Measurements from ENCODE around the gene DGKG.

DGKG gene

DNA sequence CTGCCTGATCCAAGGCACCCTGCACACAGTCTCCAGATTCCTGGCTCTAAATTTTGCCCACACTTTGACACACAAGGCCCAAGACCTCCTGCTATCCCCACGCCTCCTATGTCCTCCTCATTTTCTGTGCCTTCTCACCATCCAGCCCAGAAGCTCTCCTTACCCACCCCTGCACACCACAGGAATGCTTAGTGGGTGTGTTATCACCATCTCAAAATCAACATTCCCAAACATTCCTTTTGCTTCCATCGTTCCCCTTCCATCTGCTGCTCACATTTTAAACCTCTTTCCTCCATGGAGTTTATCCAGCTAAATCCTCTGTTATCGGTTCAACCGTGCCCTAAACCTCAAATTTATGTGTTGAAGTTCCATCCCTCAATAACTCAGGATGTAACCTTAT lies 43.9 kb downstream of the DGKG start:
- DNase-seq (ENCODE audit: low read depth, low spot score): no peak

DNA sequence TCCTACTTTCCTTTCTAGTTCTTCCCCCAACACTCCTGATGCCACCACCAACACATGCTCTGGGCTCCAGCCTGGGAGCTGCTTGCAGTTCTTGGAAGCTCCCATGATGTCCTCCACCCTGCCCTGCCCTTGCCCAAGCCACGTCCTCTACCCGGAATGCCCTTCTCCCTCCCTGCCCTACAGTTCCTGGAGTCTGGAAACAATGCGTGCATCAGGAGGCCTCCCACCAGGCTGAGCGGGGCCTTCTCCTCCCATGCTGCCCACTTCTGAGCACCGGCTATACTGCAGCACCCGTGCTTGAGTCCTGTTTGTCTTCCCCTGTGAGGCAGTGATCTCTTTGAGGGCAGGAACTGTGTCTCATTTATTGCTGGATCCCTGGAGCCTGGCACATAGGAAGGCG lies 44.6 kb downstream of the DGKG start:
- DNase-seq (ENCODE audit: low read depth, low spot score): no peak

DNA sequence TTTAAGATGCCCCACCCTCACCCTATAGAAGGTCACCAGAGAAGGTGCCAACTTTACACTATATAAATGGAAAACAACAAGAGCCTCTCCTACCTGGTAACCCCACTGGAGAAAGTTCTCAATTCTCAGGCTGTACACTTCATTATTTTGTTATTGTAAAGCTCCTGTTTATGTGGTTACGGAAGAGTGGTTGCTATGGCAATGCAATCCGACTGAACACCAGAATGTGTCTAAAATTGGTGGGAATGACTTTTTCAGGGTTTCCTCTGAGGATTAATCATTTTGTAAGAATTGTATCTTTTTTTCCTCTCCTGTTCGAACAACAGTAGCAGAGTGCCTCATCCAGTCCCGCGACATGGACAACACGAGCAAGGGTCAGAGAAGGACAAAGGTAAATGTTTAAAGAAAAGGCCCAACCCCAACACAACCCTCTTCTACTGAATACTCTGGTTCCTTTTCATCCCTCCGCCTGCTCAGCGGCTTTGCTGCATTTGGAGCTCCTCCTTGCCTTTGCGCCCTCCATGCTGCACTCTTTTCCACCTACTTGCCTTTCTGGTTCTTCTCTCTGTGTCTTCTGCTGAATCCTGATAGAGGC lies 45.3 kb downstream of the DGKG start:
- no peak for DNase-seq (ENCODE audit: low read depth, low spot score)

DNA sequence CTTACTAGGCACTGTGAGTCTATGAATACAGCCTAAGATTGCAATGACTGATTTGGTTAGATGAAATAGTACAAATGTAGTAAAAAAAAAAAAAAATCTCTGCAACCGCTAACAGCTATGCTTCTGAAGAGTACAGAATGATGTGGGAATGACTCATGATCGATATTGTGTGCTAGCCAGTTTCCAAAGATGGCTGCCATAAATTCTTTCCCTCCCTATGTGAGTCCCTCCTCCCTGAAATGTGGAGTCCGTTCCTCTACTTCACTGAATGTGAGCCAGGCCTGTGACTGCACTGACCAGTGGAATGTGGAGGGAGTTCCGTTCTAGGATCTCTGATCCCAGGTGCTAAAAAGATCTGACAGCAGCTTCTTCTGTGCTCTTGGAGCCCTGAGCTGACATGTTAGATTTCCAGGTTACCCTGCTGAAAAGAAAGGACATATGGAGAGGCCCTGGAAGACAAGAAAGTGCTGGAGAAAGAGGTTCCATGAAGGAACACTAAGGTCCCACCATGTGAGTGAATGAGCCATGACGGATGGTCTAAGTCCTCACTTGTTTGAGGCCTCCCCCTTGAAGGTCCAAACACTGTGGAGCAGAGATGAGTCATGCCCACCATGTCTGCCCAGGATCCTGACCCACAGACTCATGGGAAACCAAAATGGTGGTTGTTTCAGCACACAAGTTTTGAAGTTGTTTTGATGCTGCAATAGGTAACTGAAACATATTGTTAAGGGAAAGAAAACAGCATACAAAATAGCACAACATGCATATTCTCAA lies 46.3 kb downstream of the DGKG start:
- DNase-seq (ENCODE audit: low read depth, low spot score): no peak

DNA sequence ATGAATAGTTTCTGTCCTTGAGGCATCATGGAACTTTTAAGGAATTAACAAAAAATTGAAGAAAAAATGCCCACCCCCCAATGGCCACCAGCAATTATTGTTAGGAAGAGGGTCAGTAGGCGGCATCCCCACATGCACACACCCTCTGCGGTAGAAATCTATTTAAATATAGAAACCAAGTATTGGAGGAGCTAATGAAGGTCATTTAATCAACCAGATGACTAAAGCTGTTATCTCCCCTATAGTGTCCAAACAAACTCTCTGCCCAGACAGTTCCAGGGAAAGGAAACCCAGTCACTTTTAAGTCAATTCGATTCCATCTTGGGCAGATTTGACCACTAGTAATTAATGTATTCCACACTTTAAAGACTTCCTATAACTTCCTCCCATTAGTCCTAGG lies 47.1 kb downstream of the DGKG start:
- DNase-seq (ENCODE audit: low read depth, low spot score): no peak

DNA sequence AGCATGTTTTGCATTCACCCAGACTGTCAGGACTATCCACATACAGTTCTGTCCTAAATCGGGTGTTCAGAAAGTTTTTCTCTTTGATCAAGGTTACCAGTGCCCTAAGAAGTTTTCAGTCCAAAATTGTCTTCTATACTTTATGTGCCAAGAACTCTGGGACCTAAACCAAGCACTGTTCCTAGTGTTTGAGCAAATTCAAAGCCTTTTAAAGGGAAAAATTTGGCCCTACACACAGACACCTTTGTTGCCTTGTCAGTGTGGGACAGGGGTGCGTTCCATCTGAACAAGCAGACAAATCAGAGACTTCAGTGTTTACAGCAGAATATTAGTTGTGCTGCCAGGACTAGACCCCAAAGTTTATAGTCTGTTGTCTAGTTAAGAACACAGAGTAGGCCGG lies 50.6 kb downstream of the DGKG start:
- DNase-seq (ENCODE audit: low read depth, low spot score): no peak

DNA sequence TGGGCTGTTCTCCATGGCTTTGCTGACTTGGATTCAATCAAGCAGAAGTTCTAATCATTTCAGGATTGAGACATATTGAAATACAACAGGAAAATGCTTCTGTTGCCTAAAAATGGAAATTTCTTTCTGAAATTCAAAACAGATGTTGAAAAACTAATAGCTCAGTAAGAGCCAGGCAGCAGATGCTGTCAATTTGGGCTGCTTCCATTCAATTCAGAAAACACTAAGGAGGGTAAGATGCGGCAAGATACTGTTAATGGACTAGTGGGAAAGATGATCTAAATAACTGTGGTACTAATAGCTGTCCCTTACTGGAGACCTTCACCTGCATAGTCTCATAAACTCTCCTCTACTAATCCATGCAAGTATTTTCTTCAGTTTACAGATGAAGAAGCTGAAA lies 53.5 kb downstream of the DGKG start:
- no peak for DNase-seq (ENCODE audit: low read depth, low spot score)

DNA sequence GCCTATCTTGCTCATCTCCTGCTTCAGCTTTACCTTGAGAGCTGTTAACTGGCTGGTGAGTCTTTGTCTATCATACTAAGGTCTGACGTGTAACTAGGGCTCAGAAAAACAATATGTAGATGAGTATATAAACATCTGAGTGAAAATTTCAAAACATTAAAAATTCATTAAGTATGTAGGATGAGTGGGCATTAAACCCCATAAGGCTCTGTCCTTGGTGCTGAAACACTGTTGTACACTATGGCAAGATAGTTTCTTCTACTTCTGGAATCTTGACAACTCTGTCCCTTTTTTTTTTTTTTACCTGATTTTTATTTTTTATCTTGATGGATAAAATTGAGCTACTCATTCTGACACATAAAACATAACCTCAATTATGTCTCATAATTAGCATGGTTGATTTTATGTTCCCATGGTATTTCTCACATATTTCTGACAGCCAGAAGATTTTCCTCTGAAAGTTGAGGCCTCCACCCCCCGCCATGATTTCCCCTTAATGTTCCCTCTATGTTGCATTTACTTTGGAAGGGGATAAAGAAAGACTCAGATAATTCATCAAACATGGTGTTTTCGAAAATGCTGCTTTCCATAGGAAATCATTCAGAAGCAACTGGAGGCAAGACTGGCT lies 54.3 kb downstream of the DGKG start:
- no peak for DNase-seq (ENCODE audit: low read depth, low spot score)

DNA sequence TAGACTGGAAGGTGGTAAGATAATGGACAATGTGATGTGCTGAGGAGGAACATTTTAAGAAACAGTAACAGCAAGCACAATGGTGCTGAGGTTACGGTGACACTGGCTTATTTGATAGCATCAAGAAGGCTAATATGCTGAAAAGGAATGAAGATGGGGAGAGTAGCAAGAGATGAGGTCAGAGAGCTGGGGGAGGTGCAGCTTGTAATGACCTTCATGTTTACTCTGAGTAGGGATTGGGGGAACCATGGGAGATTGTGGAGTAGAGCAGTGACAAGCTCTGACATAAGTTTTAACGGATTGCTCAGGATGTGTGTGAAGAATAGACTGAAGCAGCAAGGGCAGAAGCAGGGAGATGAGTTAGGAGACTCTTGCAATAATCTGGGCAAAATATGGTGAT lies 56.7 kb downstream of the DGKG start:
- no peak for DNase-seq (ENCODE audit: low read depth, low spot score)

DNA sequence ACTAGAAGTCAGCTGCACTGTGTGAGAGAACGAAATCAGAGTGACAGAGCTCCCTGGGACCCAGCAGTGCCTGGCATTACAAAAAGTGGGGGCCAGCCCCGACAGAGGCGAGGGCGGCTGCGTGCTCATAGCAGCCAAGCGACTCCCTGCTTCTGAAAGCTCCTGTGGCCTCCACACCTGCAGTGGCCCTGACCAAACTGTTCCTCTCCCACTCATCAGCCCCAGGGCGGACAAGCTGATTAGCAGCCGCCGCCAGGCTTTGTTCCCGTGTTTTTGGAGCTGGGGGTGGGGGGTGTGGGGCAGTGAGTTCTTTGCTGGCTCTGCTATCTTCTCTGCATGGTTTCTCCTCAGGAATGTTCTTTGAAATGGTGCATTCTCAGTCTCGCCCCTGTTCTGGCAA lies 58.1 kb downstream of the DGKG start:
- DNase-seq (ENCODE audit: low read depth, low spot score): peak; percentile 78

DNA sequence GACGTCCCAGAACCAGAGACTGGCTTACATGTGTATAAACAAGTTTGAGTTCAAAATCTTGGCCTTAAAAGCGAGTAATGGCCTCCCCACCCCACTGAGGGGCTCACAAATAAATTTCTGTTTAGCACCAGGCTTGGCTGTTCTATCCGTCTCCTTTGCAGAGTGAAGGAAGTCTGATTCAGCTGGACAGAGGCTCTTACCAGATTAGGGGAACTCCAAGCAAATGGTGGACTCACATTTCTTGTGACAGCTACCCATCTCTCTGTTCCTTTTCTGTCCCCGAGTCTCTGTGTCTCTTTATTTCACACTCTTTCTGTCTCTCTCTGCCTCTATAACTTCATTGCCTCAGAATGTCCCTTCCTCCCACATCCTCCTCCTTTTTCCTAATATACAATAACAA lies 62.7 kb downstream of the DGKG start:
- no peak for DNase-seq (ENCODE audit: low read depth, low spot score)

DNA sequence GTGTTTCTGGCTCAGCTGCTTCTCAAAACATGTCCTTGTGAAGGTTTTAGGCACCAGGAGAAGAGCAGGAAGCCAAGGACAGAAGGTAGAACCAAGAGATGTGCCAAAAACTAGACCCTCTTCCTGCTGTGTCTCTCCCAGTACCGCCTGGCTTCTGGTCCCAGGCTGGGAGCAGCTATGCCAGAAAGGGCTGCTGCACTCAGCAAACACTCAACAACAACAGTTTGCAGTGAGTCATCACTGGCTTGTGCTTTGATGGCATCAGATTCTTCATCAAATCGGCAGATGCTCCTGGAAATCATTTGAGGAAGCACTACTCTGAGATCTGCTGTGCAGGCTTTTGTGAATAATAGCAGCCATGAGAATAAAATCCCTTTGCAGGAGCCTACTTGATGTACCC lies 63.2 kb downstream of the DGKG start:
- DNase-seq (ENCODE audit: low read depth, low spot score): no peak

DNA sequence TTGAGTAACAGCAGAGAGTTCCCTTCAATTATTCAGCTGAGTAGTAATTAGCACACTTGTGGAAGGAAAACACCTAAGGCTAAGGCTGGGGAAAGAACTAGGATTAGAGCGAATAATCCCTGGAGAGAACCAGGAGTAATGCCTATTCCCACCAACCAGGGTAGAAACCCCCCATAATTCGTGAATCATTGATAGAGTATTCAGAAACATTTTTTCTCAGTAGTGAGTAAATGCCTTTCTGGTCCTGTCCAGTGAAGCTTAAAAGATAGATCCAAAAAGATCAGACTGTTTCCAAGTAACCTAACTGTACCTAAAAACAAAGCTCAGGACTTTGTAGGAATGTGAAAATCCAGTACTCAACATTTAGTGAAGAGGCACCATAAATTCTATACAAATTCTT lies 71.2 kb downstream of the DGKG start:
- DNase-seq (ENCODE audit: low read depth, low spot score): no peak

DNA sequence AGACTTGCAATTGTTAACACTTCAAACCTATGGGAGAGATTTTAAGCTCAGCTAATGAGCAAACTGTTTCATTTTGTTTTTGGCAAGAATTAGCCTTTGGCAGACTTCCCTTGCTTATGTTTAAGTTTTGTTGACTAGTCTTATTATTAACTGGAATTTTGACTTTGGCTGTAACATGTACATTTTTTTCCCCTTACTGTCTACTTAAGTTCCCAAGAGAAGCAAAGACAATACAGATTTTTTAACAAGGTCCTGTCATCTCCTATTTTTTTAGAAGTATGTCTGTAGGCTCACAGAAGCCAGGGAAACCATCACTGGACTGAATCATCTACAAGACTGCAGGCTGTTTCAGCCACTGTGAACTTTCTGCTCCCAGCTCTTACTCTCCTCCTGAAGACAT lies 74.3 kb downstream of the DGKG start:
- DNase-seq (ENCODE audit: low read depth, low spot score): no peak

DNA sequence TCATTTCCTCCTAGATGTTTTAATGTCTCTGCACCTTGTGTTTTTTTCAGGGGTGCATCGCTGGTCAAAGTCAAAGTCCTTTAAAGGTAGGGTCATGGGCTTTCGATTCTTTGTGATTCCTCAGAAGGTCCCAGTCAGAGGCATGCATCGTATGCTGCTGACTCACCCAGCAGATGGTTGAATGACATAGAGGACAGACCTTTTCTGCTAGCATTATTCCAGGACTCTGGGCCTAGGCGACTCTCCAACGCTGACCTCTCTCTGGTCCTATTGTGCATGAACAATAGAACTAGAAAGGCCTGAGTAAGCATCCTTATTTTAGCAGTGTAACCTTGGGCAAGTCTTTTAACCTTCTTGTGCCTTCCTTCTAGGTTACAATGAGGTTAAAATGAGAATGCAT lies 75.9 kb downstream of the DGKG start:
- DNase-seq (ENCODE audit: low read depth, low spot score): no peak

DNA sequence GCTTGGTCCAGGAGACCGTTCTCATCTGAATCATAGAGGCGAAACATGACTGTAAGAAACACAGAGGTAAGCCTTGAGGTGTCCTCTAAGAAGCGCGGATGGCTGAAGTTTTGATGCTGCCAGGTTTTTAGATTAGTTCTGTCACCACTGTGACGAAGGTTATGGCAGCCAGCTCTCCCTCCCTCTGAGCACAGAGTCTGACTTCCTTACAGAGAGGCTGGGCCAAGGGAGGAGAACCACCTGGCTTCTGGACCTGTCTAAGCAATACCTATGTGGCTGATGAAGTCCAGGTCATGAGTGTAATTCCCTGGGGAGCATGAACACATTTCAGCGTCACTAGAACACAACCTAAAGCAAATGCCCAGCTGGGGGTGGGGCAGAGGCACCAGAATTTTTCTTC lies 77.4 kb downstream of the DGKG start:
- no peak for DNase-seq (ENCODE audit: low read depth, low spot score)

DNA sequence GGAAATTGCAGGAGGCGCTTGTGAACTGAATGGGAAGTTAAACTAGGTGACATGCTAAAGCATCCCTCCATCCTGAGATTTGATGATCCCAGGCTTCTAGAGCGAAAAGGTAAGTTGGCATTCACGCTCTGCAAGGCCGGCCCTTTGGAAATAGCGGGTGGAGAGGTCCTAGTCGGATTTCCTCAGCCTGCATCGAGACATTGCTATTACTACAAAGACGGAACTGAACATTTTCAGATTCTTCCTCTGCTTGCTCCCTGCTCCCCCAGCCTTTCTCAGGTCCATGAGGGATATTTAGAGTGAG lies 77.7 kb downstream of the DGKG start:
- no peak for DNase-seq (ENCODE audit: low read depth, low spot score)

DNA sequence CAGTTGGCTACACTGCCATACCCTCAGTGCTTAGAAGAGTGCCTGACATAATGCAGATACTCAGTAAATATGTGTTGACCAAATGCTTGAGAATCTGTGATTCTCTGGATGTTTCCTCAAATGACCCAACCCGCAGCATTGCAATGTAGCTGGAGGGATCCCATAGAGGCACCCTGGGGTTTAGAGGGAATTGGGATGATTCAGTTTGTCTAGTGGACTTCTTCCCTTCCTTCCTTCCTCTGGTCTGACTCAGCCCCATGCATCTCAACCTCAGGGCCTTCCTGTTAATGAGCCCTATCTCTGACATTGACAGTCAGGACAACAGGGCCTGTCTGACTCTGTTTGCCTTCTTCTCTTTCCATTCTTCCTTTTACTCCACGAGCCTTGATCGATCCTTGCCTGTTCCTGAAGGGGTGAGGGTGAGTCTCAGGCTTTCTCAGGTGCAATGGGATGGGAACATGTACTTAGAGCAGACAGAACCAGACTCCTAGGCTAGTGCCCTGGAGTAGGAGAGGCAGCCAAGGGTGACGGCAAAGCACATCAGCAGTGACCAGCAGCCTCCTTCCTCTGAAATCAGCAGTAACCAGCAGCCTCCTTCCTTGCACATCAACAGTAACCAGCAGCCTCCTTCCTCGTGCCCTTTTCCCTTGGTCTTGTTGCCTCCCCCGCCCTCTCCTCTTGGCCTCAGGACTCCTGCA lies 78.2 kb downstream of the DGKG start:
- no peak for DNase-seq (ENCODE audit: low read depth, low spot score)

DNA sequence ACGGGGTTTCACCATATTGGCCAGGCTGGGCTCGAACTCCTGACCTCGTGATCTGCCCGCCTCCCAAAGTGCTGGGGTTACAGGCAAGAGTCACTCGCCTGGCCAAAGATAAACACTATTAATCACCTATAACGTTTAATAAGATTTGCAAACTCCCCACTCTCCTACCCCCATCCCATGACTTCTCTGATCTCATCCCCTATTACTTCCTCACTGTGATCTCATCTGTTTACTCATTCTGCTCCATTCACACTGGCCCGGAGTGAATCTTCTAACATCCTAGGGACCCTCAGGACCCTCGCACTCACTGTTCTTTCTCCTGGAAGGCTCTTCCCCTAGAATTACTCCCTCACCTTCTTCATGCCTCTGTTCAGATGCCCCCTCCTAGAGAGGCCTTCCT lies 78.9 kb downstream of the DGKG start:
- no peak for DNase-seq (ENCODE audit: low read depth, low spot score)

DNA sequence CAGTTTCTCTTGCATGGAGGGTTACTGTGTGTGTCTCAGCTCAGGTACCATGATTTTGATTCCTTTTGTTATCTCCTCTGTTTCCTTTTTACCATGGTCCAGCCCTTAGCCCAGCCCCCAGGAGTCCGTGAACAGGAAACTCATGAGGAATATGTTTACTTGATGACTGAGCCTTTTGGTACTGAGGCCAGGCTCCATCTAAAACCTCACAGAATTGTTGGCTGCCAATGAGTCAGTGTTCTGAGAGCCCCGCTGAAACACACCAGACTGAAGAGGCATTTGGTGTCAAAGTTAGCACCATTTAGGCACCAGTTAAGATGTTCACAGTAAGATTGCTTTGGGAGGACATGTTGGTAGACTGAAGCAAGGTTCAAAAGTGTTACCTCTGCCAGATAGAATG lies 80.9 kb downstream of the DGKG start:
- no peak for DNase-seq (ENCODE audit: low read depth, low spot score)

DNA sequence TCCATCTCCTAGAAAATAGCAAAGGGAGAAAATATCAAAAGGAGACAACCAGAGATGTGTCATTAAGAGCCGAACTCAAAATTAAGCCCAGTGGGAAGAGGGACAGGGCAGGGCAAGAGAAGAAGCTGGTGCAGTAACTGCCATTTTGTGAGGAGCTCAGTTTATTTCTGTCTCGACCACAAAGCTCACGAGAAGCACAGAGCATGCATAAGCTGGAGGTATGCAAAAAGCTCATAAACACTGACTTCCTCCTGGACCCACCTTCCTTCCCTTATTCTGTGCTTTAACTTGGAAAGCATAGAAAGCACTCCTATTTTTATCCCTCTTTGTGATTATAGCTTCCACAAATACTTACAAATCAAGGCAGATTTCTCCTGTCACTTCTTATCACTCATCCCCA lies 81.3 kb downstream of the DGKG start:
- DNase-seq (ENCODE audit: low read depth, low spot score): no peak

DNA sequence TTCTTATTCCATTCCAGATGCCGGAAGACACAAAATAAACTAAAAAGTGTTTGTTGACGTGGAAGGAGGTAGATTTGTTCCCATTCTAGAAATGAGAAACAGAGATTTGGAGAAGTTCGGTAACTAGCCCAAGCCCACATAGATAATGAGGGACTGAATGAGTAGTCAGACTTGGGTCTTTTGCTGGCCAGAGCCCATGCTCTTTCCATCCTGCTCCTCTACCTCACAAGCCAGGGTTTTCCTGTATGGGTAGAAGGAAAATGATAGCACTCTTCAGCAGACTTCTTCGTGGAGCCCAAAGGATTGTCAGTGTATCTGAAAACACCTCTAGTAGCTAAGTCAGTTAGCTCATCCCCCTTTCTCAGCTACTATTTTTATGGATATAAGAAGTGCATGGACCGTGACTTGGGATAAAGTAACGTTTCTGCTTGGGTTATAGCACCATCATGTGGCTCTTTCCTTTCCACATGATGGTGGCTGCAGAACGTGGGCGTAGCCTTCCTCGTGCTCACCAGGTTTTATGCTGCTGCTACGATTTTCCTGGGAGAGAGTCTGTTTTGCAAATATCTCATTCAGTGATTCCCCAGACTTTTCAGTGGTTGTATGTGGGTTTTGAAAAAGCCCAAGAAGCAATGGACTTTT lies 84.6 kb downstream of the DGKG start:
- DNase-seq (ENCODE audit: low read depth, low spot score): peak; percentile 34
